LHCN-M2 (cell line): ENCODE measurements around the gene FBXO41. TPM values are rescaled to one million over a fixed set of nuclear protein-coding genes. Genes with fewer than 3 reads are reported as not detected.

Source experiments
- DNase-seq: peaks from one replicate; pipeline ENCODE4 v3.0.0-alpha.2; 2012; ENCODE audit warnings: low read depth
- total RNA-seq: library from RNA; depleted of rRNA; stranded (reverse); fragments of >200 nt; gene quantifications from 2 replicates; pipeline ENCODE4 v1.2.3, GENCODE V29; 2014; rRNA removed

Gene FBXO41
- total RNA-seq, 1 experiment from 2014 or later = 4.0 TPM

DNA sequence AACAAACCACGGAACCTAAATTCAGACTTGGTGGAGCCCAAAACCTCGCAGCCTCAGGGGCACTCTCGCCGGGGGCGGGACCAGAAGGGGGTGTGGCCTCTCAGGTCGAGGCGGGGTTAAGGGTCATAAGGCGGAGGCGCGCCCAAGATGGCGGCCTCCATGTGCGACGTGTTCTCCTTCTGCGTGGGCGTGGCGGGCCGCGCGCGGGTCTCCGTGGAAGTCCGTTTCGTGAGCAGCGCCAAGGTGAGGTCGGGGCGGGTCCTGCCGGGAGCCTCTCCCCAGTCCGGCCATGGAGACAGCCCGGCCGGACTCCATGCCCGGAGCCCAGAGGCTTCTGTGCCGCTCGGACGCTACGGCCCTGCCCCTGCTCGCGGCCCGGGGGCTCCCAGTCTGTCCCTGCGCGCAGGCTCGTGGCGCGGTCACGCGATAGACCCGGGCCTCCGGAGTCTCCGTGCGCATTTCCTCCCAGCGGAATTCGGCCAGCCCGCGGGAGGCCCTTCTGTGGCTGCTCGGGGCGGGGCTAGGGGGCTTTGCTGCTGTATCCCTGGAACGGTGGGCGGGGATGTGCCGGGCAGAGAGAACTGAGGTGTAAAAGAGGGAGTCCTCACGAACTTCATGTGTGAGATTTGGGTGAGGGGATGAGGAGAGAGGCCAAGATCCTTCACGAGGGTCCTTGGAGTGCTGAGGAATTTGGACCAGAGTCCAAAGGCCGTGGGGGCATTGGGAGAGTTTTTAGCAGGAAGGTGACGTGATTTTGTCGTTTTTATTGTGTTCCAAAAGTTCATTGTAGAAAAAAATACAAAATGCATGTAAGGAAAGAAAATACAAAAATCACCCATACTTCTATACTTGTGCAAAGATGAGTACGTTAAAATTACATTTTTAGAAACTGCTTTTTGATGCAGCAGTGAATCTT, 69.9 kb downstream of the FBXO41 start, which contains the start of gene SMYD5:
Gene SMYD5, plus strand, starts transcription at position 126 of the 916 bp plus-strand sequence. Its CDS starts 22 bp downstream, at position 148.
- peak; percentile 80 for DNase-seq

- peak; percentile 73 for DNase-seq
Observed at GRCh38 chr2:73212448-73213176, 71.7 kb downstream of the FBXO41 start.

- no peak for DNase-seq
Observed at GRCh38 chr2:73212098-73212447, 72.2 kb downstream of the FBXO41 start.

GRCh38 chr2:73210696-73211095, 73.6 kb downstream of the FBXO41 start:
- no peak for DNase-seq

DNA sequence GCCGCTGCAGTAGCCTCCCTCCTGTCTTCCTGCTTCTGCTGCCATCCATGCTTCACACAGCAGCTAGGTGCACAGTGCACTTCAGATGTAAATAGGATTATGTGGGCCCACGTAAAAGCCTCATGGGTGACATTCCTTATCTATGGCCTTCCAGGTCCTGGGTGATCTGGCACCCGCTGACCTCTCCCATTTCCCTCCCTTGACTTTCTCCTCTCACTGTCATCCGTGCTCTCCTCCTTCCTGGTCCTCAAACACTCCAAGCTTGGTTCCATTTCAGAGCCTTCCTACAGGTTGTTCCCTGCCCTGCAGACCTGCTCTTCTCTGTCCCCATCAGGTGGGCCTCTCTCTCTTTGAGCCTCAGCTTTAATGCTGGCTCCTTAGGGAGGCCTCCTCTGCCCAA, 74.3 kb downstream of the FBXO41 start:
- DNase-seq = no peak

GRCh38 chr2:73208258-73208657, 76.0 kb downstream of the FBXO41 start:
- DNase-seq = no peak

- no peak for DNase-seq
Observed at GRCh38 chr2:73205611-73206010, 78.7 kb downstream of the FBXO41 start.

Other genes with a start within 250 kb of the FBXO41 start
- 12.9 and 13.0 TPM in 2 replicates for gene SFXN5, start 212.8 kb downstream of the FBXO41 start, total RNA-seq
- gene RAB11FIP5, start 171.5 kb downstream of the FBXO41 start, total RNA-seq = 31.0 and 33.7 TPM in 2 replicates
- not detected in 2 replicates for gene NOTO, start 81.9 kb downstream of the FBXO41 start, total RNA-seq
- gene SMYD5, start 70.2 kb downstream of the FBXO41 start, total RNA-seq = 25.2 and 28.5 TPM in 2 replicates
- 78.2 and 90.0 TPM in 2 replicates for gene PRADC1, start 51.2 kb downstream of the FBXO41 start, total RNA-seq
- 452 and 463 TPM in 2 replicates for gene CCT7, start 50.2 kb downstream of the FBXO41 start, total RNA-seq
- not detected in 2 replicates for gene EGR4, start 9.1 kb upstream of the FBXO41 start, total RNA-seq
- 16.1 and 19.7 TPM in 2 replicates for gene ALMS1, start 101.4 kb upstream of the FBXO41 start, total RNA-seq